Naive thymus-derived CD4-positive, alpha-beta T cell (primary cell): Measurements from ENCODE around the gene CCDC32. TPM values are rescaled to one million over a fixed set of nuclear protein-coding genes. Genes with fewer than 3 reads are reported as not detected.

Source experiments
- ATAC-seq: fragments of 150-1000 bp; cut with Tn5 transposase; 2 replicates; pipeline ENCODE4 v1.10.0; 2021; ENCODE audit warnings: mild to moderate bottlenecking, moderate library complexity
- CTCF ChIA-PET: fragments of 350-600 bp; sonication (Branson Sonifier 250); formaldehyde crosslinking; loops from one replicate; lab custom pipeline; 2021; ENCODE audit warnings: antibody characterized with exemption; lab: Charles Lee
- POLR2A ChIA-PET: fragments of 350-600 bp; sonication (Branson Sonifier 250); formaldehyde crosslinking; loops from one replicate; lab custom pipeline; 2021; ENCODE audit warnings: antibody characterized with exemption, inconsistent platforms; lab: Charles Lee
- DNase-seq, 9 donors: peaks; one replicate each; pipeline versions ENCODE4 v3.0.0 to v3.0.0-alpha.2; 2020 to 2022; ENCODE audit warnings: mixed read lengths in 1 of 9
- H3K27ac ChIP-seq: one replicate; pipeline ENCODE4 v1.7.0; 2013; ENCODE audit warnings: mild to moderate bottlenecking, low read depth, low read length, moderate library complexity
- H3K27me3 ChIP-seq, 2 donors: one replicate each; pipeline ENCODE4 v1.7.0; 2013; ENCODE audit warnings: low read length in 2 of 2, mild to moderate bottlenecking in 2 of 2, moderate library complexity in 2 of 2; ENCODE audit not compliant: control insufficient read depth in 2 of 2, insufficient read depth in 2 of 2
- H3K36me3 ChIP-seq, 3 experiments: 1 replicate in 2 of 3; 2 replicates in 1 of 3; pipeline ENCODE4 v1.7.0; 2013; ENCODE audit warnings: low read length in 3 of 3, mild to moderate bottlenecking in 3 of 3, moderate library complexity in 1 of 3; ENCODE audit not compliant: insufficient read depth in 3 of 3, control insufficient read depth in 2 of 3
- H3K4me1 ChIP-seq, 2 donors: one replicate each; pipeline ENCODE4 v1.7.0; 2013; ENCODE audit warnings: low read length in 2 of 2, mild to moderate bottlenecking in 2 of 2, moderate library complexity in 1 of 2; ENCODE audit not compliant: control insufficient read depth in 2 of 2, insufficient read depth in 2 of 2
- H3K4me3 ChIP-seq: 2 replicates; pipeline ENCODE4 v1.7.0; 2013; ENCODE audit warnings: mild to moderate bottlenecking, low read length
- H3K9me3 ChIP-seq, 3 experiments: 1 replicate in 2 of 3; 2 replicates in 1 of 3; pipeline ENCODE4 v1.7.0; 2013; ENCODE audit warnings: low read length in 3 of 3; ENCODE audit not compliant: control insufficient read depth in 2 of 3
- H3K27ac Mint-ChIP-seq, 9 donors: one replicate each; pipeline ENCODE4 v1.8.0; 2020 to 2022; ENCODE audit warnings: mixed read lengths in 9 of 9, mild to moderate bottlenecking in 8 of 9, moderate library complexity in 5 of 9, inconsistent platforms in 2 of 9
- H3K27me3 Mint-ChIP-seq, 5 donors: one replicate each; pipeline ENCODE4 v1.8.0; 2021 to 2022; ENCODE audit warnings: mixed read lengths in 5 of 5, mild to moderate bottlenecking in 1 of 5
- H3K36me3 Mint-ChIP-seq, 5 donors: one replicate each; pipeline ENCODE4 v1.8.0; 2020 to 2022; ENCODE audit warnings: mixed read lengths in 5 of 5, mild to moderate bottlenecking in 3 of 5, inconsistent platforms in 1 of 5
- H3K4me1 Mint-ChIP-seq, 7 donors: one replicate each; pipeline ENCODE4 v1.8.0; 2020 to 2022; ENCODE audit warnings: mixed read lengths in 7 of 7, mild to moderate bottlenecking in 3 of 7, inconsistent platforms in 1 of 7
- H3K4me3 Mint-ChIP-seq, 10 donors: one replicate each; pipeline ENCODE4 v1.8.0; 2020 to 2022; ENCODE audit warnings: mild to moderate bottlenecking in 10 of 10, mixed read lengths in 10 of 10, moderate library complexity in 6 of 10, inconsistent platforms in 2 of 10
- H3K9me3 Mint-ChIP-seq, 11 donors: one replicate each; pipeline ENCODE4 v1.8.0; 2020 to 2022; ENCODE audit warnings: mixed read lengths in 11 of 11, mild to moderate bottlenecking in 4 of 11, inconsistent platforms in 1 of 11, moderate library complexity in 1 of 11
- intact Hi-C, 2 donors: fragments of 100-400 bp; cut with micrococcal nuclease; formaldehyde crosslinking; loops; one replicate each; pipeline ENCODE4 v1.15.1; 2023
- polyA plus RNA-seq, 2 donors: library from polyadenylated mRNA; unstranded; fragments of 300-500 nt; fragmentation: Illumina TruSeq; gene quantifications; one replicate each; pipeline ENCODE4 v1.2.3, GENCODE V29; 2021
- total RNA-seq, 6 experiments: library from RNA in 5 of 6; stranded (reverse) in 5 of 6; gene quantifications; 1 replicate in 5 of 6; 2 replicates in 1 of 6; pipeline ENCODE4 v1.2.3 and lab custom pipeline; 2021 to 2026

Gene CCDC32
- total RNA-seq (10 to 100 TPM; 22.4 to 37.3 (median 33.3) TPM), polyA plus RNA-seq (10 to 100 TPM; 37.5 to 44.8 TPM), total RNA-seq (lab: John Stamatoyannopoulos, UW) (15.6 reads per million, percentile 45 among the genes with 10 or more reads in this experiment)

- Mint-ChIP-seq H3K36me3 (peaks cover 0 to 12% (median 0%) of the 10 kb centered on the region in 5 donors), H3K27me3 (peaks cover 0 to 8% (median 0%) of the 10 kb centered on the region in 5 donors), H3K4me3 (peak within 1 kb of the TSS; percentile 80 to 97 (median 96)), H3K27ac (peak within 1 kb of the TSS; percentile 82 to 98 (median 95)), H3K9me3 (no peaks in the 10 kb centered on the region), H3K4me1 (peaks cover 35 to 57% (median 55%) of the 10 kb centered on the region in 7 donors)
- peak within 1 kb of the TSS; percentile 96 for H3K27ac ChIP-seq
- H3K27me3 ChIP-seq = no peaks in the 10 kb centered on the region
- CTCF ChIA-PET = interaction anchor here (0.6 to 1.4 kb wide), 5 partner anchors 28 to 290 kb away, joined by 3 to 5 read pairs (median 3); no protein-coding TSS in a partner anchor
- DNase-seq = peak; percentile 75 to 96 (median 93)
- POLR2A ChIA-PET = interaction anchor here (0.9 to 2.0 kb wide), 7 partner anchors 10 to 198 kb away, joined by 3 to 9 read pairs (median 5); partner anchors contain the start of genes BAHD1 and RAD51
- intact Hi-C loops = loop anchor here (1.0 to 10.0 kb wide), 16 partner anchors 30 to 1710 kb away; partner anchors contain the start of genes BAHD1 (in 2 of the 2), CHST14 (in 2 of the 2), KNL1 (in 2 of the 2) and CHP1 (in 1 of the 2)
- H3K4me3 ChIP-seq = peak within 1 kb of the TSS; percentile 85
- H3K9me3 ChIP-seq = no peaks in the 10 kb centered on the region
- ATAC-seq = peak; percentile 95
- H3K36me3 ChIP-seq = peaks cover 0 to 22% (median 0%) of the 10 kb centered on the region in 3 experiments
- H3K4me1 ChIP-seq = peaks cover 11 to 15% of the 10 kb centered on the region in 2 donors
Measured at GRCh38 chr15:40564591-40565332, at the start of gene CCDC32. CCDC32 (minus strand) TSS chr15:40565042; CDS start chr15:40563015, 2,027 bp downstream.

- Histone ChIP-seq H3K4me1 (no peaks in the 10 kb centered on the region), H3K9me3 (no peaks in the 10 kb centered on the region), H3K36me3 (no peaks in the 10 kb centered on the region), H3K4me3 (no peak overlapping the region), H3K27me3 (no peaks in the 10 kb centered on the region), H3K27ac (no peak overlapping the region)
- Mint-ChIP-seq H3K36me3 (peaks cover 0 to 9% (median 0%) of the 10 kb centered on the region in 5 donors), H3K4me1 (no peaks in the 10 kb centered on the region), H3K4me3 (no peak overlapping the region), H3K27ac (no peak overlapping the region), H3K27me3 (no peaks in the 10 kb centered on the region), H3K9me3 (no peaks in the 10 kb centered on the region)
- POLR2A ChIA-PET = no interaction called here
- ATAC-seq = no peak
- intact Hi-C loops = no loop called here
- no peak for DNase-seq
- CTCF ChIA-PET = no interaction called here
Measured at GRCh38 chr15:40613080-40613479, 48.2 kb upstream of the CCDC32 start.

GRCh38 chr15:40603935-40604334 lies 39.1 kb upstream of the CCDC32 start:
- no peaks in the 10 kb centered on the region for H3K9me3 ChIP-seq
- peaks cover 0 to 16% (median 0%) of the 10 kb centered on the region in 7 donors for H3K4me1 Mint-ChIP-seq
- no peak overlapping the region for H3K4me3 Mint-ChIP-seq
- H3K36me3 ChIP-seq = no peaks in the 10 kb centered on the region
- ATAC-seq = no peak
- H3K27me3 Mint-ChIP-seq = no peaks in the 10 kb centered on the region
- no peak overlapping the region for H3K27ac ChIP-seq
- H3K27me3 ChIP-seq = no peaks in the 10 kb centered on the region
- no peak overlapping the region for H3K27ac Mint-ChIP-seq
- ChIA-PET POLR2A (interaction anchor here (0.7 kb wide), 1 partner anchor 151 kb away, joined by 3 read pairs; no protein-coding TSS in a partner anchor), CTCF (interaction anchor here (1.5 kb wide), 1 partner anchor 14 kb away, joined by 5 read pairs; no protein-coding TSS in a partner anchor)
- peaks cover 0 to 4% (median 0%) of the 10 kb centered on the region in 5 donors for H3K36me3 Mint-ChIP-seq
- DNase-seq = no peak
- no peaks in the 10 kb centered on the region for H3K4me1 ChIP-seq
- no peaks in the 10 kb centered on the region for H3K9me3 Mint-ChIP-seq
- intact Hi-C loops = no loop called here
- no peak overlapping the region for H3K4me3 ChIP-seq

GRCh38 chr15:40600956-40601355 lies 36.1 kb upstream of the CCDC32 start:
- H3K9me3 Mint-ChIP-seq = no peaks in the 10 kb centered on the region
- peaks cover 0 to 20% (median 0%) of the 10 kb centered on the region in 7 donors for H3K4me1 Mint-ChIP-seq
- Histone ChIP-seq H3K4me3 (no peak overlapping the region), H3K9me3 (no peaks in the 10 kb centered on the region), H3K27me3 (no peaks in the 10 kb centered on the region), H3K4me1 (no peaks in the 10 kb centered on the region), H3K36me3 (no peaks in the 10 kb centered on the region), H3K27ac (no peak overlapping the region)
- no peak overlapping the region for H3K4me3 Mint-ChIP-seq
- H3K27me3 Mint-ChIP-seq = peaks cover 0 to 5% (median 0%) of the 10 kb centered on the region in 5 donors
- intact Hi-C loops = no loop called here
- no peak overlapping the region for H3K27ac Mint-ChIP-seq
- ATAC-seq (no peak), DNase-seq (no peak)
- ChIA-PET CTCF (interaction anchor here (0.6 to 1.2 kb wide), 2 partner anchors 11 to 203 kb away, joined by 3 to 8 read pairs; no protein-coding TSS in a partner anchor), POLR2A (interaction anchor here (1.1 kb wide), 1 partner anchor 32 kb away, joined by 3 read pairs; the partner anchor contains the start of gene RPUSD2)
- H3K36me3 Mint-ChIP-seq = peaks cover 0 to 2% (median 0%) of the 10 kb centered on the region in 5 donors

- H3K4me3 Mint-ChIP-seq = no peak overlapping the region
- no peak for DNase-seq
- Histone ChIP-seq H3K4me1 (peaks cover 0 to 7% of the 10 kb centered on the region in 2 donors), H3K27me3 (no peaks in the 10 kb centered on the region), H3K9me3 (no peaks in the 10 kb centered on the region), H3K36me3 (no peaks in the 10 kb centered on the region), H3K4me3 (no peak overlapping the region), H3K27ac (no peak overlapping the region)
- intact Hi-C loops = loop anchor here (10.0 kb wide), 2 partner anchors 296 to 814 kb away; partner anchors contain the start of genes FSIP1 (in 1 of the 2) and VPS18 (in 1 of the 2)
- no peak overlapping the region for H3K27ac Mint-ChIP-seq
- peaks cover 4 to 24% (median 10%) of the 10 kb centered on the region in 7 donors for H3K4me1 Mint-ChIP-seq
- H3K36me3 Mint-ChIP-seq = peaks cover 0 to 1% (median 0%) of the 10 kb centered on the region in 5 donors
- POLR2A ChIA-PET = interaction anchor here (0.6 kb wide), 1 partner anchor 19 kb away, joined by 3 read pairs; no protein-coding TSS in a partner anchor
- H3K9me3 Mint-ChIP-seq = peaks cover 0 to 4% (median 0%) of the 10 kb centered on the region in 11 donors
- no peak for ATAC-seq
- H3K27me3 Mint-ChIP-seq = peaks cover 0 to 12% (median 6%) of the 10 kb centered on the region in 5 donors
- CTCF ChIA-PET = no interaction called here
Measured at GRCh38 chr15:40598672-40599071, 33.8 kb upstream of the CCDC32 start.

GRCh38 chr15:40598126-40598525 lies 33.3 kb upstream of the CCDC32 start:
- Histone ChIP-seq H3K27me3 (no peaks in the 10 kb centered on the region), H3K9me3 (no peaks in the 10 kb centered on the region), H3K4me3 (no peak overlapping the region), H3K27ac (no peak overlapping the region), H3K4me1 (peaks cover 5 to 10% of the 10 kb centered on the region in 2 donors), H3K36me3 (no peaks in the 10 kb centered on the region)
- peaks cover 0 to 1% (median 0%) of the 10 kb centered on the region in 5 donors for H3K36me3 Mint-ChIP-seq
- ChIA-PET POLR2A (interaction anchor here (0.6 kb wide), 1 partner anchor 19 kb away, joined by 3 read pairs; no protein-coding TSS in a partner anchor), CTCF (no interaction called here)
- H3K9me3 Mint-ChIP-seq = peaks cover 0 to 5% (median 0%) of the 10 kb centered on the region in 11 donors
- intact Hi-C loops = loop anchor here (10.0 kb wide), 2 partner anchors 297 to 813 kb away; partner anchors contain the start of genes FSIP1 (in 1 of the 2) and VPS18 (in 1 of the 2)
- no peak overlapping the region for H3K4me3 Mint-ChIP-seq
- peaks cover 0 to 12% (median 6%) of the 10 kb centered on the region in 5 donors for H3K27me3 Mint-ChIP-seq
- no peak overlapping the region for H3K27ac Mint-ChIP-seq
- no peak for ATAC-seq
- no peak for DNase-seq
- peaks cover 6 to 28% (median 15%) of the 10 kb centered on the region in 7 donors for H3K4me1 Mint-ChIP-seq
